Measurements from ENCODE around the gene MAGEC3. TPM values are rescaled to one million over a fixed set of nuclear protein-coding genes. Genes with fewer than 3 reads are reported as not detected.

The MAGEC3 gene
- total RNA-seq, 1 donor from 2014 or later, result not detected

- Histone ChIP-seq H3K4me1 (no peaks in the 10 kb centered on the region), H3K36me3 (no peaks in the 10 kb centered on the region), H3K4me3 (no peak overlapping the region), H3K9me3 (no peaks in the 10 kb centered on the region), H3K27me3 (no peaks in the 10 kb centered on the region), H3K27ac (no peak overlapping the region)
- intact Hi-C loops (cut with DNase I), result no loop called here
- no peak for TF ChIP-seq CTCF (IDR thresholded peaks at IDR 0.05)
- ATAC-seq (no peak), DNase-seq (no peak)
These were observed 109.2 kb downstream of the MAGEC3 start for GRCh38 chrX:141947350-141947749.

Other genes starting within 250 kb of the MAGEC3 start
- gene SPANXA2, start 248.6 kb upstream of the MAGEC3 start, total RNA-seq, result not detected
- gene SPANXD, start 139.6 kb upstream of the MAGEC3 start, total RNA-seq, result not detected
- gene MAGEC1, start 65.6 kb downstream of the MAGEC3 start, total RNA-seq, result not detected

Data from upper lobe of right lung (tissue), 1 donor.